ENCODE data around the gene CRYGD. TPM values are rescaled to one million over a fixed set of nuclear protein-coding genes. Genes with fewer than 3 reads are reported as not detected.
"Not testable (repeated sequence)": the region's sequence is repeated elsewhere in the genome, so short reads cannot be mapped to it uniquely, and the experiment has no call there.

The CRYGD gene
- polyA plus RNA-seq (ENCODE audit: insufficient read depth in 1 of 5, insufficient read length in 5 of 5, low replicate concordance in 1 of 5), result under 1 TPM in 1 of 5 donors, not detected in 4; 0.25 TPM
- long read RNA-seq, donor 1, partial matches to known transcripts, result 0 of 1 reads
- long read RNA-seq, donor 1, other reads (novel, unspliced or antisense), result 0 of 1 reads
- long read RNA-seq, donor 2, partial matches to known transcripts, result 0 of 1 reads
- long read RNA-seq, donor 2, other reads (novel, unspliced or antisense), result 0 of 1 reads
- long read RNA-seq, donor 3, result 0 reads
- long read RNA-seq, donor 4, result 0 reads
- long read RNA-seq, donor 5, result 0 reads
- long read RNA-seq, donor 6, result 0 reads
- long read RNA-seq, donor 7, result 0 reads
- long read RNA-seq, donor 8, result 0 reads

DNA sequence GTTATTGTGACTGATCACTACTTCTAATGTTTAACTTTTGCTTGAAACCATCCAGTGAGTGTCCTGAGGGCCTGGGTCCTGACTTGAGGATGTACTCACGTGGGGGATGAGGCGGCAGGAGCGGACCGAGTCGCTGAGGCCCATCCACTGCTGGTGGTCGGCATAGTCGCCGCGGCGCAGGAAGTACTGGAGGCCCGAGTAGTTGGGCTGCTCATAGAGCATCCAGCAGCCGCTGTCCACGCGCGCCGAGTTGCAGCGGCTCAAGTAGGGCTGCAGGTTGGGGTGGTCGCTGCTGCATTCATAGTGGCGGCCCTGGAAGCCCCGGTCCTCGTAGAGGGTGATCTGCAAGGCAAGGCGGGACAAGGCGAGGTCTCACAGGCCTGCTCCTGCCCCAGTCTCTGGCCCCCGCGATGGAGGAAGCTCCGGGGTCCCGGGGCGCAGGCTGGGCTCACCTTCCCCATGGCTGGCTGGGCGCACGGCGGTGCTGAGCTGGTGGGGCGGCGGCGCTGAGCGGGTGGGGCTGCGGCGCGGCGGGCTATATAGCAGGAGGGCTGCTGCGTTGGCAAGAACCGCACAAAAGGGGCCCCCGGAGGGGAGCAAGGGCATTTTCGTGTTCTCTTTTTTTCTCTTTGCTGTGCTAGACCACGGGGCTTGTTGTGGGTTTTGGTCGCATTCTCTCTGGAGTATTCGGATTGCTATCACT, at the start of gene CRYGD:
TSS of gene CRYGD (minus strand) at position 512 of the 703 bp plus-strand sequence. CDS start at position 461, 51 bp downstream.
- DNase-seq, result not testable (repeated sequence)

DNA sequence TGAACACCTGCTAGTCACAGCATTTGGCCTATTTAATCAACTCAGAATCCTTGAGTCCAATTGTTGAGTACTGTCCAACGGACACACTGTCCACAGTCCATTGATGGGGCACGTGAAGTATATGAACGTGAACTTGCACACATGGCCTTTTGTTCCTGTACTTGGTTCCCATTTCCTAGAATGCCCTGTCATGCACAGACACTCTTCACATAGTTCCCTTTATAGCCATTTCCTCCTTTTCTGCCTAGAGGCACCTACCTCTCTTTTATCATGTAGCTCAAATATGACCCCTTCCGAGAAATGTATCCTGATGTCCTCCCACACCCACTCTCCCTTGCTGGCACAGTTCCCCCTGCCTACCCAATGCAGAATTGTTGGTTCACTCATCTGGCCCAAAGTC, 47.8 kb upstream of the CRYGD start:
- no peak for DNase-seq

DNA sequence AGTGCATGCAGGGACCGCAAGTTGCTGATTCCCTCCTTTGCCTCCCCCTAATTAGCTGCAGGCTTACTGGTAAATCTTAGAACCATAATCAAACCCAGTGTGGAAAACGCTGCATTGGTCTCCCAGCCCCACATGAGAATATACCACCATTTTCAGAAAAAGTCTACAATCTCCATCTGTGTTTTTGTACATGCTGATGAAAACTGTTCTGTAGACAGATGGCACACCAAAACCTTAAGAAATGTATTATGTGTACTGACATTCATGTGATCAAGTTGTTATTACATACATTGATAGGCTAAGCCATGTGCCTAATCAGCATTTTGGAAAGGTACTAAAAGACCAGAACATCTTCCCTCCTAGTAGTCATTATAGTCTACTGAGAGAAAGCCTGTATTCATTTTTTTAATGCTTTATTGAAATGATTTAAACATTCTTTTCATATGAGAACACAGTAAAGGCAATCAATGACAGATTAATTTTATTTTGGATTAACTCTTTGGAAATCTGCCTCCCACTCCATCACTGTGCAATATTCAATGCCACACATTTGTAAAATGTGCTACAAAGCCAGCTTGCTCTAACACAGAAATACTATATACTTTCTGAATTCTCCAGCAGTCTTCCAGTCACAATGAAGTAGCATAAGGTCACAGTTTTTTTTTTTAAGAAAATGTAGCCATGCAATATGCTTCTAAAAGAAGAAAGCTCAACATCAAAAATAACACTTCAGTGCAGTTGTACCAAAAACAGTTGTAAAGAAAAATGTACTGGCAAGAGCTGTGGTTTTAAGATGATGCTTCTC, 40.8 kb upstream of the CRYGD start:
- no peak for DNase-seq

DNA sequence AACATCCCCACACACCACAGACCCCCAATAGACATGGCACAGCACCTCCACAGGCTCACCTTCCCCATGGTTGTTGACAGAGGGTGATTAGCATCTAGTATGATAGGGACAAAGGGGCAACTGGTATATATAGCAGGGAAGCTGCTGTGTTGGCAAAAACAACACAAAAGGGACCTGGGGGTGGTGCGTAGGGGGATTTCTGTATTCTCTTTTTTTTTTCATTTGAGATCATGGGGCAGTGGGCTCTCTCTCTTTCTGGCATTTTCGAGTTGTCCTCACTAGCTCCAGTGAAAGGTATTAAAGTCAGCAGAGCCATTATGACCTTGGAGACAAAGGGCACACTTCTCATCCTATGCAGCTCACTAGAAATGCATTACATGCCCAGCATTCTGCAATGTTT, 39.2 kb upstream of the CRYGD start, which contains the start of gene CRYGA:
TSS of gene CRYGA (minus strand) at position 101 of the 400 bp plus-strand sequence. CDS start at position 68, 33 bp downstream.
- no peak for DNase-seq

DNA sequence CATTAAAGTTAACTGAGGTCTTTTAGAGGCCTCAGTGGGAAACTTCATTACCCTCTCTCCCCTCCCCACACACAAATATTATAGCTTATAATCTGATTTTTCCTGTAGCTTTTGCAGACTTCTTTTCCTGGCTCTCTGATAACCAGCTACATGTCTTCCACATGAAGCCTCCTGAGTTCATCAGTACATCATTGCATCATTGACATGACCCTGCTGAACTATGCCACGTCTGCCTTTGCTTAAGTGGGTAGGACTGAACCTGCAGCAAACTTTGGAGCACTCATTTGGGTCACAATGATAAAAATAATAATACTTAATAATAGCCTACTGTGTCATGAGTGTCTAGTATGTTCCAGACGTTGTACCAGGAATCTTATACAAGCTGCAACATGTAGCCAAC, 32.1 kb upstream of the CRYGD start:
- no peak for DNase-seq

DNA sequence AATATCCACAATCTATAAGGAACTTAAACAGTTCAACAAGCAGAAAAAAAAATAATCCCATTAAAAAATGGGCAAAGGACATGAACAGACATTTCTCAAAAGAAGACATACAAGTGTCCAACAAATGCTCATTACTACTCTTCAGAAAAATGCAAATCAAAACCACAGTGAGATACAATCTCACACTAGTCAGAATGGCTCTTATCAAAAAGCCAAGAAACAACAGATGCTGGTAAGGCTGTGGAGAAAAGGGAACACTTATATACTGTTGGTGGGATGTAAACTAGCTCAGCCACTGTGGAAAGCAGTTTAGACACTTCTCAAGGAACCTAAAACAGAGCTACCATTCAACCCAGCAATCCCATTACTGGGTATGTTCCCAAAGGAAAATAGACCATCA, 28.8 kb upstream of the CRYGD start:
- no peak for DNase-seq

DNA sequence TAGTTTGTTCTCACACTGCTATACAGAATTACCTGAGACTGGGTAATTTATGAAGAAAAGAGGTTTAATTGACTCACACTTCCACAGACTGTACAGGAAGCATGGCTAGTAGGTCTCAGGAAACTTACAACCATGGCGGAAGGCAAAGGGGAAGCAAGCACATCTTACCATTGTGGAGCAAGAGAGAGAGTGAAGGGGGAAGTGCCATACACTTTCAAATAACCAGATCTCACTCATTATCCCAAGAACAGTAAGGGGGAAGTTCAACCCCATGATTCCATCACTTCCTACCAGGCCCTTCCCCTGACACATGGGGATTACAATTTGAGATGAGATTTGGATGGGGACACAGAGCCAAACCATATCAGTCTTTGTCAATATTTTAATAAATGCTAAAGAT, 26.6 kb upstream of the CRYGD start:
- DNase-seq, result no peak

DNA sequence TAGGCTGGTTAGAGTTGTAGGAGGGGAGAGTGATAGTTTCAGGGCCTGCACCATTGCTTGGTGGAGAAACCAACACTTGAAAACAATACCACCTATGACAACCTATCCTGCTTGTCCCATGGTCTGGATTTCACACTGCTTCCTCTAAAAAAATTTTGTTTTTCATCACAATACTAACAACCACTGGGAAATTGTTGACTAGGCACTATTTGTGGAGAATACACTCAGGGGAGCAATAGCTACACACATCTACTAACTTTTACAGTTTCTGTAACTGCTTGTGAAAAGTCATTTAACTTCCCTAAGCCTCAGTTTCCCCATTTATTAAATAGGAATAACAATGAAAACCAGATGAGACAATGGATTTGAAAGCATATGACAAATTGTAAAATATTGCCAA, 25.8 kb upstream of the CRYGD start:
- DNase-seq, result no peak

DNA sequence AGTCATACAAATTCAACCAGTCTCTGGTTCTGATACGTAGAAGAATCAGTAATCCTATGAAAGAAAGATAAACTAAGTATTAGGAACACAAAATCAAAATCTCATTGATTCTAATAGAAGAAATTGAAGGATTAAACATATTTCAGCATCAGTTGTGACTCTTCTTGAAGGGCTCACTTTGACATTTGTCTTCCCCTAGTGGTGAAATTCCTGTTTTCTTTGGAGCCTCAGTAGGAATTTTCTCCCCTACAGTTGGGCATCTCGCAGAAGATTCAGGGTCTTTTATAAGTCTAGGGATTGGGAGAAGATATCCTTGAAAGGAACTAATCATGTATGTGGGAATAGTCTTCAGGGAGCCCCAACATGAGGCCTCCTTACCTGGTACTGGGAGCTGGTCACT, 24.5 kb upstream of the CRYGD start:
- DNase-seq, result no peak

DNA sequence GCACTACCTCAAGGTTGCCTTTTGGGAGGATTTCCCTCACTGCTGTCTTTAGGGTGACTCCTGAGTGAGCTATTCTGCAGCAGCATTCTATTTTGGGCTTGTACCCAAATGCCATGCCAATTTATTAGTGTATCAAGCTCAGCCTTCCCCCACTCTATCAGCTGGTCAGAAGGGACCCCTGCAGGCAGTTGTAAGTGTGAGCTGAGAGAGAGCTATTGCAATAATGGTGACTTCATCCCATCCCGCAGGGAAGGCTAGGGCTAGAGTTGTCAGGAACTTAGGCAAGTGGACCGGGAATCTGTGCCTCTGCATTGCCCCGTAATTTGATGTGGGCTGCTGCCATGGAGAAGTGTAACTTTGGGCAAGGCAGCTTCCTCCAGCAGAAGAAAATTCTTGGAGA, 23.4 kb upstream of the CRYGD start:
- no peak for DNase-seq

DNA sequence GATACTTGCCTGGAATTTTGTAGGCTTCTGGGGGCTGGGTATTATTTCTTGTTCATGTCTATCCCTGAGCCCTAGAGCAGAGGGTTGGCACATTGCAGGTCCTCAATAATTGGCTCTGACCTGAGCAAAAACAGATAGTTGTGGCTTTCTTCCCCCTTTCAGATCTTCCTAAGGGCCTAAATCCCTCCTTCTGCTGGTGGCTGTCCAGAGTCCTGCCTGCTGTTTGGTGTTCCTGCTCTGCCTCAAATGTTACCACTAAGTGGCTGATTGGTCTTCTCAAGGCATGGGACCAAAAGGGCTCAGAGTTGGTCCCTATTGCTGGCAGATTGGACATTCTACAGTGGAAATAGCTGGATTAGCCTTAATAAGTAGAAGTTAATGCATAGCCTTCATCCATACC, 22.7 kb upstream of the CRYGD start:
- DNase-seq, result no peak

DNA sequence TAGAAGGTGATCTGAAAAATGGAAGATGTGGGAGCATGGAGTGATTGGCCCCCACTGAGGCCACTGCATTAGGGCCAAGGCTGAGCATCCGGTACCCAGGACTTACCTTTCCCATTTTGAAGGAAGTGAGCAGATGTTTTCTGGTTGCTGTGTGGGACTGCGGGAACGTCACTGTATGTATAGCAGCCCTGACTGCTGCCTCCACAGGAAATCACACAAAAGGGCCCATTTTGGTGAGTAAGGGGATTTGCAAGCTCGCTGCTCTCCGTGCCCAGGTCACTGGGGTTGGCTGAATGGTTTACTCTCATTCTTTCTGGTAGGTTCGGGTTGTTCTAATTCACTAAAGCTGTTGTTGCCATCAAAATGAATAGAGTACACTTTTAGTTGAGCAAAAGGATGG, 21.7 kb upstream of the CRYGD start, which contains the start of gene CRYGB:
TSS of gene CRYGB (minus strand) at position 153 of the 400 bp plus-strand sequence. CDS start at position 115, 38 bp downstream.
- no peak for DNase-seq

DNA sequence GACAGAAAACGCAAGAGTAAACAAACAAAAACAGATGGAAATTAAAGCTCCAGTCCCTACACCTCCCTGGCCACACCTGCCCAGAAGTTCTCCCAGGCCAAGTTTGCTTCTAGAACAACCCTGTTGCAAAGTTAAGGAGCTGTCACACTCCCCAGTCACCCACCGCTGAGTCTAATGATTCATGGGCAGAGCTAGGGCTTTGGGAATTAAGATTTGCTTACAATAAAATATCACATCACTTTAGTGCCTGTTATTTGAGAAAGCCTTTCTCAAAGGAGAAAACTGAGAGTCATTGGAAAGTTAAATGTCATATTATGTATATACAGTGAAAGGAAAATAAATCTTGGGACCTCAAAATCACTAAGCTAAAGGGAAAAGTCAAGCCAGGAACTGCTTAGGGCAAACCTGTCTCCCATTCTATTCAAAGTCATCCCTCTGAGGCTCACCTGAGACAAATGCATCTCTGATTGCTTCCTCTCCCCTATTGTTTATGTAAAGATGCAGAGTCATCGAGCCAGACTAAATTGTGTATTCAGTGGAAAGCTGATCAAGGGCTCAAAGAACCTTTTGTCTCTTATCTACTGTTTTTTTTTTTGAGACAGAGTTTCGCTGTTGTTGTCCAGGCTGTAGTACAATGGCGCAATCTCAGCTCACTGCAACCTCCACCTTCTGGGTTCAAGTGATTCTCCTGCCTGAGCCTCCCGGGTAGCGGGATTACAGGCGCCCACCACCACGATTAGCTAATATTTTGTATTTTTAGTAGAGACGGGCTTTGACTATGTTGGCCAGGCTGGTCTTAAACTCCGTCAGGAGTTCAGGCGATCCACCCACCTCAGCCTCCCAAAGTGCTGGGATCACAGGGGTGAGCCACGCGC, 18.8 kb upstream of the CRYGD start:
- no peak for DNase-seq

DNA sequence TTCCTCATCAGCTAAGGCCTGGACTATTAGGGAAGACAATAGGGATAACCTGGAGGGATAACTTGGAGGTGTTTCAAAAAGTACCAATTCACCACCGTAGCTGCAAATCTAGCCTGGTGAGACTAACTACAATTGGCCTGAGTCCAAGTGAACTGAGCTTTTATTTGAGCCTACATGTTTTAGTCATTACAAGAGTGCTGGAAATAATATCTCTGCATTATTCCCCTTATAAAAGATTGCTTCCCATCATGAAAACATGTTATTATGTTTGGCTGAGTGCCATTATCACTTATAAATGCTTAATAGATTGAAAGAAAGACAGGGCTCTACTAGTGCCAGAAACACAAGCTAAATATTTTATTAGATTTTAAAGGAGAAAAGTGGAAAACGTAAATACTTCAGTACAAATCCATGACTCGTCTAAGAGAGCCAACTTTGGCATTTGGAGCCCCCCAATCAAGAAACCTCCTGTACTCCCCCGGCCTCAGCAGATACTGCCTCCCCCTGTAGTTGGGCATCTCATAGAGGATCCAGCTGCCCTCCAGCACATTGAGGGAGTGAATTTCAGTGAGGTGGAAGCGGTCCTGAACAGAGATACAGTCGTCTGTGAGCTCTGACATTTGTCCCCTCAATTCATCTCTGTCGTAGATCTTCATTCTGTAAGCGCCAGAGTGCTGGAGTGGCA, 18.1 kb upstream of the CRYGD start:
- no peak for DNase-seq

DNA sequence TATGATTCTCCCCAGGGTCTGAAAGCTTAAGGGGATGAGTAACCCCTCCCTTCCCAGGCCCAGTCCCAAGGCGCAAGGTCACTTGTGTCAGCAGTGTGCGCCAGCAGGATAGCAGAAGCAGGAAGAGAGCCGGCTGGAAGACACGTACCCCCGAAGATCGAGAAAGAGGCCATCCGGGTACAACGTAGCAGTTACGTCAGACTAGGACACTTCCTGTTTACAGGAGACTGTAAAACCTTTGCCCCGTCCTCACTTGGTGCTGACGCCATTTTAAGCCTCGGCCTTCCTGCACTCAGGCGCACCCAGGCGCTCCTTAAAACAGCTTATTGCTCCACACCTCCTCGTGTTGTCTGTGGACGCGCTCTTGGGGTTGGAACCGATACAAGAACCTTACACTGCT, 15.1 kb upstream of the CRYGD start:
- DNase-seq, result no peak

DNA sequence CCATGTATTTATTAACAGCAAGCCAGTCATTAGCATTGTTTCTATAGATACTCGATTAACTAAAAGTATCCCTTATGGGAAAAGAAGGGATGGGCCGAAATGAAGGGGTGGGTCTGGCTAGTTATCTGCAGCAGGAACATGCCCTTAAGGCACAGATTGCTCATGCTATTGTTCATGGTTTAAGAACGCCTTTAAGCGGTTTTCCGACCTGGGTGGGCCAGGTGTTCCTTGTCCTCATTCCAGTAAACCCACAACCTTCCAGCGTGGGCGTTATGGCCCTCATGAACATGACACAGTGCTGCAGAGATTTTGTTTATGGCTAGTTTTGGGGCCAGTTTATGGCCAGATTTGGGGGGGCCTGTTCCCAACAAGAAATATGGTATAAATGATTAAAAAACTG, 14.0 kb upstream of the CRYGD start:
- not testable (repeated sequence) for DNase-seq

DNA sequence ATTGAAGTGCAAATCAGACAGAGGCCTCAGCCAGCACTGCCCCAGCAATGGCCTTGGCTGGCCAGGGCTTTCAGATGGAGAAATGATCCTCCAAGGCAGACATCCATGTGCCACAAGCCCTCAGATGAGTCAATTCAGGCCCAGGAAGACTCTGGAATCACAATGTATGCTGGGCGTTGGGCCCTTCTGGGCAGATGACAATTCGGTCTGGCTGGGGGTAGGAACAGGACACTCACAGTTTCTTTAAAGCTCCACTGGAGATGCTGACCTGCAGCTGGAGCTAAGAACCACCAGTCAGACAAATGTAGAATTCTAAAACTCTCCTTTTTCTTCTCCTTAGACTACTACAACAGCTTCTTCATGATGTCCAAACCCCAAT, 12.4 kb upstream of the CRYGD start:
- DNase-seq, result no peak

DNA sequence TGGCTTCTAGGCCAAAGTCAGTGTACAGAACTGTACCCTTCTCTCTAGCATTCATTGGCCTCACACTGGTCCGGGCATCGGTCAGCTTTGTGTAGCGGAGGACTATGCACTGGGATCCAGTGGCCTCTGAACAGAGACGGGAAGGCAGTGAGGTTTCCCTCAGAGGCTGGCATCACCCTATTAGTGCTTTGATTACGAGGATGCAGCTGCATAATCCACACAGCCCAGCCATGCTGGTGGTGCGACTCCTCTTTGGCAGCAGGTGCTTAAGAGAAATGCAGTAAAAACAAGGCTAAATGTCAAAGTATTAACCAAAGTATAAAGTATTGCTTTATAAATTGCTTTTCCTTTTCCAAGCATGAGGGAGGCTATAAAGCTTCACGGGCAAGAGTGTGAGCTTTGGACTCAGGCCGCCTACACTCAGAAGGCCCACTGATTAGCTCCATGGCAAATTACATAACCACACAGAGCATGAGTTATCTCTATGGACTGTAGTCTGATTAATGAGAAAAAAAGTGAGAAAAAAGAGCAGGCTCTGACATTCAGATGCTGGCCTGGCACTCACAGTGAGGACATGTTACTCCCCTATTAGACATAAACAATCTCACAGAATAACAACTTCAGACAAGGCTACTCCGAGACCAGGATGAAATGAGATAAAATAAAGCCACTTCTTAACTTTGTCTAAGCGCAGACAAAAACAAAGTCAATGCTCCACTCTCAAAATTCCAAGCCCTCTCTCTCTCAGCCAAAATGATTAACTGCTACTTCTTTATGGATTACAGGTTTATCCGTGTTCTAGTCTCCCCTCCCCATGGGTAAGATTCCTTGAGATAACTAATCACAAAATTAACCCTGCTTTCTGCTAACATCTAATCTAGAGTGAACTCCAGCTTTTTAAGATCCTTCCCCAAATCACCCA, 11.7 kb upstream of the CRYGD start:
- DNase-seq, result no peak

DNA sequence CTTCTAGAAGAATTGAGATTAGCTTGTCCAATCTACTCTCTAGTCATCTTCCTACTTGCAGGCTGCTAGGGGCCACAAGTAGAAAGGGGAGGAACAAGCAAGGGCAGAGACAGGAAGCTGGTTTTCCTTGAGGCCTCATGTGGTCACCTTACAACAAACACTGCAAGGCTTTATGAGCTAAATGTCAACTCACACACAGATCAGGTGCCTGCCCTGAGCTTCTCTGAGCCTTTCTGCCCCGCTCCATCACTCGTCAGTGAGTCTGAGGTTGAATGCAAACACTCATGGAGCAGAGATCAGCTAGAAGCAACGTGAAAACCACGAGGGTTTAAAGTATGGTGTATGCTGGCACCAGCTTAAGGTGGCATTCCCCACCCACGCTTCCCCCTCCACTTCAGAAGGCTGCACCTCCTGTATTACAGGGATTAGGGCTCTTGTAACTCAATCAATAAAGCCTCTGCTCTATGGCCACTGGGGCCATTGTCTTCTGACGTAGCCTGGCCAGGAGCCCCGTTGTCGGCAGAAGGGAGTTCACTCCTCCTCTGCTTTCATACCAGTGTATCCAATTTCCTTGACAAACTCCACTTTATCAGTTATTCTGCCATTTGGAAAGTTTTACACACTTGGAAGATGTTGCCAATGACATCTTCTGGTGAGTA, 10.7 kb upstream of the CRYGD start:
- no peak for DNase-seq

Measured in right lung (tissue), 10 donors.